B cell (primary cell): ENCODE measurements around the gene HEPACAM. TPM values are rescaled to one million over a fixed set of nuclear protein-coding genes. Genes with fewer than 3 reads are reported as not detected.

Source experiments
- ATAC-seq: fragments of 200-7000 bp; cut with Tn5 transposase; one replicate; pipeline ENCODE4 v1.10.0; 2021; ENCODE audit warnings: low read depth, mild to moderate bottlenecking, moderate number of reproducible peaks, moderate library complexity
- CTCF ChIA-PET: fragments of 350-600 bp; sonication (Branson Sonifier 250); formaldehyde crosslinking; loops from one replicate; lab custom pipeline; 2021; ENCODE audit warnings: antibody characterized with exemption, inconsistent platforms; lab: Charles Lee
- POLR2A ChIA-PET: fragments of 350-600 bp; sonication (Branson Sonifier 250); formaldehyde crosslinking; loops from one replicate; lab custom pipeline; 2021; ENCODE audit warnings: antibody characterized with exemption; lab: Charles Lee
- DNase-seq: peaks from one replicate; pipeline ENCODE4 v3.0.0; 2013
- H2AFZ ChIP-seq: 2 replicates; pipeline ENCODE4 v1.6.1; 2012; ENCODE audit warnings: mild to moderate bottlenecking, low read depth, low read length; ENCODE audit not compliant: insufficient read depth, poor library complexity, severe bottlenecking
- H3K27ac ChIP-seq, 2 donors: 1 replicate in 1 of 2; 2 replicates in 1 of 2; pipeline ENCODE4 v1.5.1; 2012 to 2013; ENCODE audit warnings: low read length in 2 of 2, mild to moderate bottlenecking in 2 of 2, moderate library complexity in 1 of 2
- H3K27me3 ChIP-seq, 4 experiments: fragments of 200-600 bp in 1 of 4; sonication (generic) in 1 of 4; replicated peaks in 1 of 4; 1 replicate in 2 of 4; 2 replicates in 2 of 4; pipeline versions ENCODE4 v1.6.1 to v1.7.0; 2013 to 2016; ENCODE audit warnings: low read length in 3 of 4, mild to moderate bottlenecking in 2 of 4, mixed read lengths in 1 of 4, moderate library complexity in 1 of 4; ENCODE audit not compliant: insufficient read depth in 4 of 4, control insufficient read depth in 3 of 4; ENCODE audit errors: control extremely low read depth in 1 of 4
- H3K36me3 ChIP-seq, 2 experiments: replicated peaks in 1 of 2; 1 replicate in 1 of 2; 2 replicates in 1 of 2; pipeline versions ENCODE4 v1.6.1 to v1.7.1; 2013; ENCODE audit warnings: low read length in 1 of 2; ENCODE audit not compliant: insufficient read depth in 2 of 2, control insufficient read depth in 1 of 2; ENCODE audit errors: control extremely low read depth in 1 of 2, extremely low read depth in 1 of 2
- H3K4me1 ChIP-seq, 2 donors: fragments of 200-600 bp in 1 of 2; sonication (generic) in 1 of 2; 1 replicate in 1 of 2; 2 replicates in 1 of 2; pipeline versions ENCODE4 v1.5.1 to v1.6.1; 2013 to 2017; ENCODE audit warnings: low read length in 2 of 2; ENCODE audit not compliant: control insufficient read depth in 2 of 2, insufficient read depth in 2 of 2
- H3K4me2 ChIP-seq: replicated peaks from 2 replicates; pipeline ENCODE3; 2012; ENCODE audit warnings: mild to moderate bottlenecking, low read depth, low read length; ENCODE audit not compliant: poor library complexity, severe bottlenecking
- H3K4me3 ChIP-seq, 5 experiments: fragments of 200-600 bp in 1 of 5; sonication (generic) in 1 of 5; 1 replicate in 3 of 5; 2 replicates in 2 of 5; pipeline versions ENCODE4 v1.5.1 to v1.7.0; 2011 to 2016; ENCODE audit warnings: low read length in 4 of 5, mild to moderate bottlenecking in 4 of 5, low read depth in 2 of 5, control low read depth in 1 of 5, moderate library complexity in 1 of 5; ENCODE audit not compliant: insufficient read depth in 1 of 5; ENCODE audit errors: control extremely low read depth in 1 of 5, extremely low read depth in 1 of 5
- H3K79me2 ChIP-seq: fragments of 200-600 bp; sonication (generic); one replicate; pipeline ENCODE4 v1.6.0; 2016; ENCODE audit warnings: low read length; ENCODE audit not compliant: control insufficient read depth, insufficient read depth
- H3K9ac ChIP-seq: fragments of 200-600 bp; sonication (generic); 2 replicates; pipeline ENCODE4 v1.6.1; 2017; ENCODE audit warnings: mild to moderate bottlenecking, low read length, moderate library complexity
- H3K9me3 ChIP-seq, 3 donors: one replicate each; pipeline versions ENCODE4 v1.6.1 to v1.7.1; 2013; ENCODE audit warnings: low read length in 2 of 3; ENCODE audit not compliant: control insufficient read depth in 2 of 3, insufficient read depth in 1 of 3; ENCODE audit errors: control extremely low read depth in 1 of 3
- H4K20me1 ChIP-seq: 2 replicates; pipeline ENCODE4 v1.6.0; 2012; ENCODE audit warnings: mild to moderate bottlenecking, low read length; ENCODE audit not compliant: insufficient read depth, control insufficient read depth, poor library complexity, severe bottlenecking
- H3K27ac Mint-ChIP-seq: one replicate; pipeline ENCODE4 v1.8.0; 2021; ENCODE audit warnings: mixed read lengths
- H3K27me3 Mint-ChIP-seq: one replicate; pipeline ENCODE4 v1.8.0; 2021; ENCODE audit warnings: mixed read lengths
- H3K4me1 Mint-ChIP-seq: one replicate; pipeline ENCODE4 v1.8.0; 2021; ENCODE audit warnings: mixed read lengths
- H3K4me3 Mint-ChIP-seq: one replicate; pipeline ENCODE4 v1.8.0; 2021; ENCODE audit warnings: mixed read lengths
- H3K9me3 Mint-ChIP-seq: one replicate; pipeline ENCODE4 v1.8.0; 2022; ENCODE audit warnings: mixed read lengths; ENCODE audit not compliant: insufficient read depth
- EZH2 ChIP-seq: IDR thresholded peaks from 2 replicates; pipeline ENCODE4 v1.6.1; 2012; ENCODE audit warnings: borderline replicate concordance, low read depth, mild to moderate bottlenecking, moderate library complexity, low read length; ENCODE audit not compliant: insufficient read depth, poor library complexity, severe bottlenecking
- WGBS: methylation state at CpG from one replicate; pipeline ENCODE4 v1.1.5; 2013; ENCODE audit warnings: missing lambda C conversion rate; ENCODE audit not compliant: insufficient coverage; 5-methylcytosine and 5-hydroxymethylcytosine counted together
- intact Hi-C: fragments of 100-400 bp; cut with micrococcal nuclease; formaldehyde crosslinking; loops from one replicate; pipeline ENCODE4 v1.10.0; 2022
- polyA plus RNA-seq: library from polyadenylated mRNA; depleted of rRNA; stranded (reverse); fragments of >200 nt; gene quantifications from 2 replicates; pipeline ENCODE4 v1.2.3, GENCODE V29; 2012
- total RNA-seq, 2 donors: library from RNA; stranded (reverse); fragments of 120-200 nt in 1 of 2; gene quantifications; 1 replicate in 1 of 2; 2 replicates in 1 of 2; pipeline versions ENCODE4 v1.2.3 to v1.2.4, GENCODE V29; 2013 to 2022
- TF ChIP-seq, protein P1 (sequence below): fragments of 200-600 bp; IDR thresholded peaks from one replicate; pipeline ENCODE4 v1.8.0; 2022; ENCODE audit warnings: antibody characterized with exemption, mild to moderate bottlenecking

HEPACAM gene
- total and polyA plus RNA-seq, 2 donors (not counting 1 experiment from before 2014, with no cell fraction given): not detected

DNA sequence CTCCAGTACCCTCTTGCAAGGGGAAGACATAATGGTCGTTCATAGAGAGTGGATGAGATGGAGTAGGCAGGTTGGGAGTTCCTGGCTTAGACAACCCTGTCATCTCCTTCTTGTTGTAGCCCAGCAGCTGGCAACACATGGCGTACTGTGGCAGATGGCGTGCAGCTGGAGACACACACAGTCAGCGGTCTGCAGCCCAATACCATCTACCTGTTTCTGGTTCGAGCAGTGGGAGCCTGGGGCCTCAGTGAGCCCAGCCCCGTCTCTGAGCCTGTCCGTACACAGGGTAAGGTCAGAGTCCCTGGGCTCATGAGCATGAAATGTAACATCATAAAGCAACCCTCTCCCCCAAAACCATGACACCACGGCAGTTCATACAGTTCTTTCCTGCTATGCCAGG is 61.9 kb downstream of the HEPACAM start:
- Histone ChIP-seq H2AFZ (no peak overlapping the region), H3K9ac (no peak overlapping the region), H3K4me1 (peaks cover 24 to 29% of the 10 kb centered on the region in 2 donors), H3K4me3 (no peak overlapping the region), H3K36me3 (no peaks in the 10 kb centered on the region), H3K27ac (no peak overlapping the region), H3K79me2 (no peaks in the 10 kb centered on the region), H3K4me2 (no peak overlapping the region), H3K27me3 (peaks cover 0 to 79% (median 27%) of the 10 kb centered on the region in 4 experiments), H3K9me3 (peaks cover 0 to 35% (median 0%) of the 10 kb centered on the region in 3 donors), H4K20me1 (no peaks in the 10 kb centered on the region)
- ATAC-seq (no peak), DNase-seq (no peak)
- ChIA-PET CTCF (no interaction called here), POLR2A (no interaction called here)
- H3K27me3 Mint-ChIP-seq: peaks cover 94% of the 10 kb centered on the region
- H3K4me3 Mint-ChIP-seq: no peak overlapping the region
- 88% methylated on average over 6 of the region's 8 CpGs for WGBS
- peaks cover 25% of the 10 kb centered on the region for H3K4me1 Mint-ChIP-seq
- no peak for TF ChIP-seq EZH2
- TF ChIP-seq, protein P1, sequence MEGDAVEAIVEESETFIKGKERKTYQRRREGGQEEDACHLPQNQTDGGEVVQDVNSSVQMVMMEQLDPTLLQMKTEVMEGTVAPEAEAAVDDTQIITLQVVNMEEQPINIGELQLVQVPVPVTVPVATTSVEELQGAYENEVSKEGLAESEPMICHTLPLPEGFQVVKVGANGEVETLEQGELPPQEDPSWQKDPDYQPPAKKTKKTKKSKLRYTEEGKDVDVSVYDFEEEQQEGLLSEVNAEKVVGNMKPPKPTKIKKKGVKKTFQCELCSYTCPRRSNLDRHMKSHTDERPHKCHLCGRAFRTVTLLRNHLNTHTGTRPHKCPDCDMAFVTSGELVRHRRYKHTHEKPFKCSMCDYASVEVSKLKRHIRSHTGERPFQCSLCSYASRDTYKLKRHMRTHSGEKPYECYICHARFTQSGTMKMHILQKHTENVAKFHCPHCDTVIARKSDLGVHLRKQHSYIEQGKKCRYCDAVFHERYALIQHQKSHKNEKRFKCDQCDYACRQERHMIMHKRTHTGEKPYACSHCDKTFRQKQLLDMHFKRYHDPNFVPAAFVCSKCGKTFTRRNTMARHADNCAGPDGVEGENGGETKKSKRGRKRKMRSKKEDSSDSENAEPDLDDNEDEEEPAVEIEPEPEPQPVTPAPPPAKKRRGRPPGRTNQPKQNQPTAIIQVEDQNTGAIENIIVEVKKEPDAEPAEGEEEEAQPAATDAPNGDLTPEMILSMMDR: no peak
- intact Hi-C loops: no loop called here
- no peak overlapping the region for H3K27ac Mint-ChIP-seq
- H3K9me3 Mint-ChIP-seq: no peaks in the 10 kb centered on the region

DNA sequence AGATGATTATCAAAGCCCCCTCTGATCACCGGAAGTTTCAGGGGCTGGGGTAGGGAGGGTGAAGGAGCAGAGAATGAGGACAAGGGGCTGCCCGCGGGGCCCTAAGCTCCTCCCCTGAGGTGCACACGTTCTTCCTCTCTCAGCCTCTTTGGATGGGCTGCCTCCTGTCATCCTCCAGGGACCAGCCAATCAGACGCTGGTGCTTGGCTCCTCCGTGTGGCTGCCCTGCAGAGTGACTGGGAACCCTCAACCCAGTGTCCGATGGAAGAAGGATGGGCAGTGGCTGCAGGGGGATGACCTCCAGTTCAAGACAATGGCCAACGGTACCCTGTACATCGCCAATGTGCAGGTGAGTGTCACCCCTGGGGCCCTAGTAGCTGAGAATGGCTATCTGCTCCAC is 63.1 kb downstream of the HEPACAM start:
- no peak overlapping the region for H3K4me3 ChIP-seq
- H4K20me1 ChIP-seq: no peaks in the 10 kb centered on the region
- H3K9ac ChIP-seq: no peak overlapping the region
- 25% methylated on average over 9 of the region's 9 CpGs for WGBS
- POLR2A ChIA-PET: no interaction called here
- CTCF ChIA-PET: no interaction called here
- Mint-ChIP-seq H3K27ac (no peak overlapping the region), H3K4me3 (no peak overlapping the region), H3K27me3 (peaks cover 94% of the 10 kb centered on the region), H3K9me3 (no peaks in the 10 kb centered on the region), H3K4me1 (peaks cover 22% of the 10 kb centered on the region)
- no peak for ATAC-seq
- no peaks in the 10 kb centered on the region for H3K79me2 ChIP-seq
- TF ChIP-seq, protein P1: no peak
- TF ChIP-seq EZH2: no peak
- peaks cover 0 to 40% (median 0%) of the 10 kb centered on the region in 3 donors for H3K9me3 ChIP-seq
- H3K27ac ChIP-seq: no peak overlapping the region
- peaks cover 35% of the 10 kb centered on the region in 2 donors for H3K4me1 ChIP-seq
- H2AFZ ChIP-seq: no peak overlapping the region
- intact Hi-C loops: no loop called here
- H3K36me3 ChIP-seq: no peaks in the 10 kb centered on the region
- no peak overlapping the region for H3K4me2 ChIP-seq
- peaks cover 0 to 84% (median 36%) of the 10 kb centered on the region in 4 experiments for H3K27me3 ChIP-seq
- DNase-seq: no peak
